PFSK-1 (cell line): ENCODE results near the gene SYNE1.

ENCODE experiments used
- SIN3A ChIP-seq: IDR thresholded peaks from 2 replicates; pipeline ENCODE4 v1.6.1; 2012; ENCODE audit warnings: mild to moderate bottlenecking, low read length, moderate library complexity, borderline replicate concordance; ENCODE audit not compliant: insufficient read depth
- TAF1 ChIP-seq: IDR thresholded peaks from 2 replicates; pipeline ENCODE4 v1.6.1; 2012; ENCODE audit warnings: low read length, control low read depth, borderline replicate concordance; ENCODE audit not compliant: insufficient read depth
- TF ChIP-seq, protein P1 (sequence below), 2 experiments: IDR thresholded peaks; 2 replicates each; pipeline versions ENCODE4 v1.6.1 to v1.8.0; 2011 to 2012; ENCODE audit warnings: low read depth in 2 of 2, low read length in 2 of 2, control low read depth in 1 of 2, inconsistent platforms in 1 of 2, mild to moderate bottlenecking in 1 of 2, moderate library complexity in 1 of 2; ENCODE audit not compliant: insufficient read depth in 1 of 2

- TF ChIP-seq, protein P1, sequence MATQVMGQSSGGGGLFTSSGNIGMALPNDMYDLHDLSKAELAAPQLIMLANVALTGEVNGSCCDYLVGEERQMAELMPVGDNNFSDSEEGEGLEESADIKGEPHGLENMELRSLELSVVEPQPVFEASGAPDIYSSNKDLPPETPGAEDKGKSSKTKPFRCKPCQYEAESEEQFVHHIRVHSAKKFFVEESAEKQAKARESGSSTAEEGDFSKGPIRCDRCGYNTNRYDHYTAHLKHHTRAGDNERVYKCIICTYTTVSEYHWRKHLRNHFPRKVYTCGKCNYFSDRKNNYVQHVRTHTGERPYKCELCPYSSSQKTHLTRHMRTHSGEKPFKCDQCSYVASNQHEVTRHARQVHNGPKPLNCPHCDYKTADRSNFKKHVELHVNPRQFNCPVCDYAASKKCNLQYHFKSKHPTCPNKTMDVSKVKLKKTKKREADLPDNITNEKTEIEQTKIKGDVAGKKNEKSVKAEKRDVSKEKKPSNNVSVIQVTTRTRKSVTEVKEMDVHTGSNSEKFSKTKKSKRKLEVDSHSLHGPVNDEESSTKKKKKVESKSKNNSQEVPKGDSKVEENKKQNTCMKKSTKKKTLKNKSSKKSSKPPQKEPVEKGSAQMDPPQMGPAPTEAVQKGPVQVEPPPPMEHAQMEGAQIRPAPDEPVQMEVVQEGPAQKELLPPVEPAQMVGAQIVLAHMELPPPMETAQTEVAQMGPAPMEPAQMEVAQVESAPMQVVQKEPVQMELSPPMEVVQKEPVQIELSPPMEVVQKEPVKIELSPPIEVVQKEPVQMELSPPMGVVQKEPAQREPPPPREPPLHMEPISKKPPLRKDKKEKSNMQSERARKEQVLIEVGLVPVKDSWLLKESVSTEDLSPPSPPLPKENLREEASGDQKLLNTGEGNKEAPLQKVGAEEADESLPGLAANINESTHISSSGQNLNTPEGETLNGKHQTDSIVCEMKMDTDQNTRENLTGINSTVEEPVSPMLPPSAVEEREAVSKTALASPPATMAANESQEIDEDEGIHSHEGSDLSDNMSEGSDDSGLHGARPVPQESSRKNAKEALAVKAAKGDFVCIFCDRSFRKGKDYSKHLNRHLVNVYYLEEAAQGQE (IDR thresholded peaks at IDR 0.05; ENCODE audit: insufficient read depth in 1 of 2, low read depth in 2 of 2, low read length in 2 of 2): no peak
- TF ChIP-seq SIN3A: no peak
- no peak for TF ChIP-seq TAF1
Observed at GRCh38 chr6:152241013-152241766, 396.0 kb downstream of the SYNE1 start.
